ENCODE results near the gene AADACL3. TPM values are rescaled to one million over a fixed set of nuclear protein-coding genes. Genes with fewer than 3 reads are reported as not detected.

AADACL3 gene
- total RNA-seq, 2 donors from 2014 or later: not detected

- no peak overlapping the region for H3K4me3 ChIP-seq
- H3K4me1 ChIP-seq: no peaks in the 10 kb centered on the region
- no peaks in the 10 kb centered on the region for H3K27me3 ChIP-seq
- H3K9me3 ChIP-seq: peaks cover 0 to 15% of the 10 kb centered on the region in 2 donors
- no peaks in the 10 kb centered on the region for H3K36me3 ChIP-seq
- no peak for DNase-seq (ENCODE audit: low spot score)
- TF ChIP-seq CTCF (IDR thresholded peaks at IDR 0.05): no peak
- H3K27ac ChIP-seq: no peak overlapping the region
Observed at GRCh38 chr1:12739613-12740012, 23.7 kb downstream of the AADACL3 start.

- H3K27me3 ChIP-seq: no peaks in the 10 kb centered on the region
- no peaks in the 10 kb centered on the region for H3K4me1 ChIP-seq
- no peak overlapping the region for H3K27ac ChIP-seq
- peaks cover 0 to 2% of the 10 kb centered on the region in 2 donors for H3K9me3 ChIP-seq
- no peak for DNase-seq (ENCODE audit: low spot score)
- no peaks in the 10 kb centered on the region for H3K36me3 ChIP-seq
- no peak for TF ChIP-seq CTCF (IDR thresholded peaks at IDR 0.05)
- H3K4me3 ChIP-seq: no peak overlapping the region
Observed at GRCh38 chr1:12741946-12742345, 26.0 kb downstream of the AADACL3 start.

GRCh38 chr1:12745126-12745991 lies 29.4 kb downstream of the AADACL3 start:
- Histone ChIP-seq H3K9me3 (peaks cover 0 to 32% of the 10 kb centered on the region in 2 donors), H3K4me3 (no peak overlapping the region), H3K36me3 (no peaks in the 10 kb centered on the region), H3K27me3 (no peaks in the 10 kb centered on the region), H3K27ac (no peak overlapping the region), H3K4me1 (no peaks in the 10 kb centered on the region)
- TF ChIP-seq CTCF (IDR thresholded peaks at IDR 0.05): no peak
- no peak for DNase-seq (ENCODE audit: low spot score)

- DNase-seq (ENCODE audit: low spot score): no peak
- Histone ChIP-seq H3K4me1 (no peaks in the 10 kb centered on the region), H3K9me3 (peaks cover 0 to 36% of the 10 kb centered on the region in 2 donors), H3K4me3 (no peak within 1 kb of the TSS), H3K27ac (no peak within 1 kb of the TSS), H3K36me3 (no peaks in the 10 kb centered on the region), H3K27me3 (no peaks in the 10 kb centered on the region)
- TF ChIP-seq CTCF (IDR thresholded peaks at IDR 0.05): no peak
Observed at GRCh38 chr1:12745992-12746323, 30.0 kb downstream of the AADACL3 start, which contains the start of gene CFAP107. Gene CFAP107 (plus strand): TSS chr1:12746200. CDS start chr1:12746431, 231 bp downstream.

GRCh38 chr1:12748778-12749355 lies 33.0 kb downstream of the AADACL3 start:
- TF ChIP-seq CTCF (IDR thresholded peaks at IDR 0.05): no peak
- Histone ChIP-seq H3K9me3 (peaks cover 0 to 36% of the 10 kb centered on the region in 2 donors), H3K4me3 (no peak overlapping the region), H3K27me3 (no peaks in the 10 kb centered on the region), H3K4me1 (no peaks in the 10 kb centered on the region), H3K36me3 (no peaks in the 10 kb centered on the region), H3K27ac (no peak overlapping the region)
- DNase-seq (ENCODE audit: low spot score): no peak
